ENCODE data around the gene IQCN. TPM values are rescaled to one million over a fixed set of nuclear protein-coding genes. Genes with fewer than 3 reads are reported as not detected.

IQCN gene
- total RNA-seq, 1 experiment from 2014 or later, result 0.61 TPM

GRCh38 chr19:18304208-18304457, 29.9 kb upstream of the IQCN start:
- Mint-ChIP-seq H3K27me3 (ENCODE audit: low read depth) (no peaks in the 10 kb centered on the region), H3K36me3 (peaks cover 14% of the 10 kb centered on the region), H3K9me3 (no peaks in the 10 kb centered on the region), H3K27ac (peak overlapping the region; percentile 96), H3K4me3 (peak overlapping the region; percentile 59), H3K4me1 (peaks cover 39% of the 10 kb centered on the region)
- no peak for DNase-seq (ENCODE audit: low spot score)
- ATAC-seq, result peak; percentile 8
- ChIA-PET CTCF (interaction anchor here (0.7 to 5.4 kb wide), 9 partner anchors 11 to 106 kb away, joined by 3 to 82 read pairs (median 4); partner anchors contain the start of genes JUND and LSM4), POLR2A (interaction anchor here (1.0 to 2.6 kb wide), 6 partner anchors 10 to 28 kb away, joined by 4 to 29 read pairs (median 8); partner anchors contain the start of genes JUND and LSM4)
- TF ChIP-seq CREB1 (CRISPR knock-in tag; IDR thresholded peaks at IDR 0.05) (no peak), NR3C1 (CRISPR knock-in tag; conservative IDR thresholded peaks at IDR 0.05; ENCODE audit: low read depth) (no peak), PRDM15 (CRISPR knock-in tag; IDR thresholded peaks at IDR 0.05) (no peak)

DNA sequence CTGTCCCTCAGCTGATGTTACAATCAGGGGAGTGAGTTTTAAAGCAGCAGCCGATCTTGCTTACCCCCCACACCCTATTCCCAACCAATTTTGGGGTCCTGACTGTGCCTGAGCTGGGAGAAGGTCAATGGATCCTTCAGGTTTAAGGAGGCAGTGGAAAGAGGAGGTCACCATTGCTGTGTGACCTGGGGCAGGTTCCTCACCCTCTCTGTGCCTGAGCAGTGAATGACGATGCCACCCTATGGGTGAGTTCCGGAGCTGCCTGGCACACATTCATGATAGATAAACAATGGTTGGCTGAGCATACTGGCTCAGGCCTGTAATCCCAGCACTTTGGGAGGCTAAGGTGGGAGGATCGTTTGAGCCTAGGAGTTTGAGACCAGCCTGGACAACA, 27.5 kb upstream of the IQCN start:
- no peaks in the 10 kb centered on the region; the same call in 1 of the 2 replicates for H3K27me3 Mint-ChIP-seq (ENCODE audit: low read depth)
- DNase-seq (ENCODE audit: low spot score) (no peak), ATAC-seq (no peak)
- POLR2A ChIA-PET, result interaction anchor here (1.1 to 3.1 kb wide), 2 partner anchors 9 to 21 kb away, joined by 4 to 14 read pairs; partner anchors contain the start of gene JUND
- CTCF ChIA-PET, result interaction anchor here (0.9 to 5.4 kb wide), 4 partner anchors 9 to 93 kb away, joined by 3 to 82 read pairs (median 8); no protein-coding TSS in a partner anchor
- no peak overlapping the region for H3K27ac Mint-ChIP-seq
- H3K36me3 Mint-ChIP-seq, result peaks cover 5% of the 10 kb centered on the region
- H3K4me1 Mint-ChIP-seq, result peaks cover 34% of the 10 kb centered on the region
- TF ChIP-seq AR (CRISPR knock-in tag; IDR thresholded peaks at IDR 0.05), result no peak
- peak; percentile 90 for TF ChIP-seq ZNF121 (CRISPR knock-in tag; IDR thresholded peaks at IDR 0.05)
- no peak overlapping the region for H3K4me3 Mint-ChIP-seq
- H3K9me3 Mint-ChIP-seq, result no peaks in the 10 kb centered on the region

GRCh38 chr19:18300930-18301717, 26.9 kb upstream of the IQCN start:
- ChIA-PET CTCF (interaction anchor here (1.6 to 5.4 kb wide), 3 partner anchors 23 to 38 kb away, joined by 3 to 82 read pairs (median 7); no protein-coding TSS in a partner anchor), POLR2A (interaction anchor here (1.1 to 3.1 kb wide), 2 partner anchors 8 to 20 kb away, joined by 4 to 14 read pairs; partner anchors contain the start of gene JUND)
- peaks cover 31% of the 10 kb centered on the region for H3K4me1 Mint-ChIP-seq
- DNase-seq (ENCODE audit: low spot score) (no peak), ATAC-seq (no peak)
- no peak for TF ChIP-seq AR (CRISPR knock-in tag; IDR thresholded peaks at IDR 0.05)
- TF ChIP-seq ZNF423 (CRISPR knock-in tag; IDR thresholded peaks at IDR 0.05), result no peak
- no peak for TF ChIP-seq NR1H2 (CRISPR knock-in tag; IDR thresholded peaks at IDR 0.05)
- TF ChIP-seq ZNF263 (CRISPR knock-in tag; IDR thresholded peaks at IDR 0.05; ENCODE audit: low read depth), result no peak
- TF ChIP-seq, protein P1, sequence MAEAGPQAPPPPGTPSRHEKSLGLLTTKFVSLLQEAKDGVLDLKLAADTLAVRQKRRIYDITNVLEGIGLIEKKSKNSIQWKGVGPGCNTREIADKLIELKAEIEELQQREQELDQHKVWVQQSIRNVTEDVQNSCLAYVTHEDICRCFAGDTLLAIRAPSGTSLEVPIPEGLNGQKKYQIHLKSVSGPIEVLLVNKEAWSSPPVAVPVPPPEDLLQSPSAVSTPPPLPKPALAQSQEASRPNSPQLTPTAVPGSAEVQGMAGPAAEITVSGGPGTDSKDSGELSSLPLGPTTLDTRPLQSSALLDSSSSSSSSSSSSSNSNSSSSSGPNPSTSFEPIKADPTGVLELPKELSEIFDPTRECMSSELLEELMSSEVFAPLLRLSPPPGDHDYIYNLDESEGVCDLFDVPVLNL (CRISPR knock-in tag; IDR thresholded peaks at IDR 0.05; ENCODE audit: borderline replicate concordance, low read depth), result no peak
- TF ChIP-seq GTF2I (CRISPR knock-in tag; conservative IDR thresholded peaks at IDR 0.05), result no peak
- TF ChIP-seq, protein P2, sequence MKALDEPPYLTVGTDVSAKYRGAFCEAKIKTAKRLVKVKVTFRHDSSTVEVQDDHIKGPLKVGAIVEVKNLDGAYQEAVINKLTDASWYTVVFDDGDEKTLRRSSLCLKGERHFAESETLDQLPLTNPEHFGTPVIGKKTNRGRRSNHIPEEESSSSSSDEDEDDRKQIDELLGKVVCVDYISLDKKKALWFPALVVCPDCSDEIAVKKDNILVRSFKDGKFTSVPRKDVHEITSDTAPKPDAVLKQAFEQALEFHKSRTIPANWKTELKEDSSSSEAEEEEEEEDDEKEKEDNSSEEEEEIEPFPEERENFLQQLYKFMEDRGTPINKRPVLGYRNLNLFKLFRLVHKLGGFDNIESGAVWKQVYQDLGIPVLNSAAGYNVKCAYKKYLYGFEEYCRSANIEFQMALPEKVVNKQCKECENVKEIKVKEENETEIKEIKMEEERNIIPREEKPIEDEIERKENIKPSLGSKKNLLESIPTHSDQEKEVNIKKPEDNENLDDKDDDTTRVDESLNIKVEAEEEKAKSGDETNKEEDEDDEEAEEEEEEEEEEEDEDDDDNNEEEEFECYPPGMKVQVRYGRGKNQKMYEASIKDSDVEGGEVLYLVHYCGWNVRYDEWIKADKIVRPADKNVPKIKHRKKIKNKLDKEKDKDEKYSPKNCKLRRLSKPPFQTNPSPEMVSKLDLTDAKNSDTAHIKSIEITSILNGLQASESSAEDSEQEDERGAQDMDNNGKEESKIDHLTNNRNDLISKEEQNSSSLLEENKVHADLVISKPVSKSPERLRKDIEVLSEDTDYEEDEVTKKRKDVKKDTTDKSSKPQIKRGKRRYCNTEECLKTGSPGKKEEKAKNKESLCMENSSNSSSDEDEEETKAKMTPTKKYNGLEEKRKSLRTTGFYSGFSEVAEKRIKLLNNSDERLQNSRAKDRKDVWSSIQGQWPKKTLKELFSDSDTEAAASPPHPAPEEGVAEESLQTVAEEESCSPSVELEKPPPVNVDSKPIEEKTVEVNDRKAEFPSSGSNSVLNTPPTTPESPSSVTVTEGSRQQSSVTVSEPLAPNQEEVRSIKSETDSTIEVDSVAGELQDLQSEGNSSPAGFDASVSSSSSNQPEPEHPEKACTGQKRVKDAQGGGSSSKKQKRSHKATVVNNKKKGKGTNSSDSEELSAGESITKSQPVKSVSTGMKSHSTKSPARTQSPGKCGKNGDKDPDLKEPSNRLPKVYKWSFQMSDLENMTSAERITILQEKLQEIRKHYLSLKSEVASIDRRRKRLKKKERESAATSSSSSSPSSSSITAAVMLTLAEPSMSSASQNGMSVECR (CRISPR knock-in tag; IDR thresholded peaks at IDR 0.05; ENCODE audit: borderline replicate concordance), result no peak
- no peak for TF ChIP-seq CREM (CRISPR knock-in tag; IDR thresholded peaks at IDR 0.05)
- no peak for TF ChIP-seq SP1 (CRISPR knock-in tag; conservative IDR thresholded peaks at IDR 0.05)
- H3K36me3 Mint-ChIP-seq, result peaks cover 3% of the 10 kb centered on the region
- H3K27me3 Mint-ChIP-seq (ENCODE audit: low read depth), result no peaks in the 10 kb centered on the region; the same call in 1 of the 2 replicates
- H3K9me3 Mint-ChIP-seq, result no peaks in the 10 kb centered on the region
- no peak overlapping the region for H3K27ac Mint-ChIP-seq
- no peak overlapping the region for H3K4me3 Mint-ChIP-seq

All from WTC11 (cell line).